Ascending aorta (tissue), 2 donors: Measurements from ENCODE around the gene HBS1L. TPM values are rescaled to one million over a fixed set of nuclear protein-coding genes. Genes with fewer than 3 reads are reported as not detected.
"Not testable (repeated sequence)": the region's sequence is repeated elsewhere in the genome, so short reads cannot be mapped to it uniquely, and the experiment has no call there.

ENCODE experiments used
- DNase-seq, 2 donors: peaks; one replicate each; pipeline ENCODE4 v3.0.0-alpha.2; 2019; ENCODE audit warnings: low spot score in 2 of 2
- H3K27ac ChIP-seq, 2 donors: fragments of 200-600 bp; sonication (generic); one replicate each; pipeline ENCODE4 v1.5.1; 2016 to 2017; ENCODE audit warnings: mild to moderate bottlenecking in 1 of 2
- H3K27me3 ChIP-seq: fragments of 200-600 bp; sonication (generic); one replicate; pipeline ENCODE4 v1.5.1; 2017
- H3K36me3 ChIP-seq, 2 donors: fragments of 200-600 bp; sonication (generic); one replicate each; pipeline ENCODE4 v1.5.1; 2016
- H3K4me1 ChIP-seq, 2 donors: fragments of 200-600 bp; sonication (generic); one replicate each; pipeline ENCODE4 v1.5.1; 2016 to 2017; ENCODE audit warnings: mild to moderate bottlenecking in 1 of 2
- H3K4me3 ChIP-seq, 2 donors: fragments of 200-600 bp; sonication (generic); one replicate each; pipeline ENCODE4 v1.5.1; 2016 to 2017; ENCODE audit warnings: mild to moderate bottlenecking in 1 of 2
- H3K9me3 ChIP-seq, 2 donors: fragments of 200-600 bp; sonication (generic); one replicate each; pipeline ENCODE4 v1.5.1; 2016
- CTCF ChIP-seq, 3 experiments: fragments of 200-600 bp in 2 of 3; fragments of 450-650 bp in 1 of 3; sonication (generic) in 2 of 3; IDR thresholded peaks; one replicate each; pipeline ENCODE4 v1.5.1; 2016 to 2019; ENCODE audit warnings: antibody characterized with exemption in 3 of 3, mild to moderate bottlenecking in 1 of 3, moderate library complexity in 1 of 3
- intact Hi-C: fragments of 100-400 bp; cut with DNase I; formaldehyde crosslinking; loops from one replicate; pipeline ENCODE4 v1.15.1; 2023
- total RNA-seq: library from RNA; depleted of rRNA; stranded (reverse); fragments of >200 nt; gene quantifications from one replicate; pipeline ENCODE4 v1.1.0, GENCODE V29; 2016

The HBS1L gene
- total RNA-seq, 1 donor from 2014 or later = 9.8 TPM

GRCh38 chr6:135066397-135066796 is 11.8 kb upstream of the HBS1L start:
- Histone ChIP-seq H3K27me3 (no peaks in the 10 kb centered on the region), H3K36me3 (no peaks in the 10 kb centered on the region), H3K4me1 (no peaks in the 10 kb centered on the region), H3K4me3 (no peak overlapping the region), H3K9me3 (no peaks in the 10 kb centered on the region), H3K27ac (no peak overlapping the region)
- DNase-seq = no peak
- intact Hi-C loops = no loop called here
- TF ChIP-seq CTCF (IDR thresholded peaks at IDR 0.05) = no peak

GRCh38 chr6:135064586-135064985 is 10.0 kb upstream of the HBS1L start:
- Histone ChIP-seq H3K9me3 (no peaks in the 10 kb centered on the region), H3K4me1 (no peaks in the 10 kb centered on the region), H3K27ac (no peak overlapping the region), H3K4me3 (no peak overlapping the region), H3K27me3 (no peaks in the 10 kb centered on the region), H3K36me3 (no peaks in the 10 kb centered on the region)
- DNase-seq = no peak
- intact Hi-C loops = no loop called here
- TF ChIP-seq CTCF (IDR thresholded peaks at IDR 0.05) = no peak

GRCh38 chr6:135063926-135064325 is 9.3 kb upstream of the HBS1L start:
- DNase-seq = no peak
- Histone ChIP-seq H3K27ac (no peak overlapping the region), H3K9me3 (no peaks in the 10 kb centered on the region), H3K4me1 (no peaks in the 10 kb centered on the region), H3K36me3 (no peaks in the 10 kb centered on the region), H3K4me3 (no peak overlapping the region), H3K27me3 (no peaks in the 10 kb centered on the region)
- intact Hi-C loops = no loop called here
- no peak for TF ChIP-seq CTCF (IDR thresholded peaks at IDR 0.05)

- TF ChIP-seq CTCF (IDR thresholded peaks at IDR 0.05) = no peak
- no peak for DNase-seq
- H3K4me3 ChIP-seq = no peak overlapping the region
- H3K27ac ChIP-seq = no peak overlapping the region
- H3K4me1 ChIP-seq = no peaks in the 10 kb centered on the region
- intact Hi-C loops = no loop called here
- no peaks in the 10 kb centered on the region for H3K9me3 ChIP-seq
- H3K27me3 ChIP-seq = no peaks in the 10 kb centered on the region
- H3K36me3 ChIP-seq = no peaks in the 10 kb centered on the region
Observed at GRCh38 chr6:135062735-135063134, 8.1 kb upstream of the HBS1L start.

GRCh38 chr6:135060076-135060475 is 5.5 kb upstream of the HBS1L start:
- Histone ChIP-seq H3K27ac (no peak overlapping the region), H3K27me3 (no peaks in the 10 kb centered on the region), H3K4me3 (no peak overlapping the region), H3K4me1 (no peaks in the 10 kb centered on the region), H3K36me3 (no peaks in the 10 kb centered on the region), H3K9me3 (no peaks in the 10 kb centered on the region)
- no peak for DNase-seq
- intact Hi-C loops = no loop called here
- no peak for TF ChIP-seq CTCF (IDR thresholded peaks at IDR 0.05)

GRCh38 chr6:135058299-135058698 is 3.7 kb upstream of the HBS1L start:
- H3K27me3 ChIP-seq, H3K9me3 ChIP-seq, H3K36me3 ChIP-seq, H3K27ac ChIP-seq, H3K4me1 ChIP-seq, H3K4me3 ChIP-seq, DNase-seq: not testable (repeated sequence)
- intact Hi-C loops = loop anchor here (10.0 kb wide), 3 partner anchors 127 to 1103 kb away; partner anchors contain the start of genes AHI1, MYB and TBPL1
